ENCODE data around the gene DPP4. TPM values are rescaled to one million over a fixed set of nuclear protein-coding genes. Genes with fewer than 3 reads are reported as not detected.

DPP4 gene
- polyA plus RNA-seq, 2 of the 4 experiments (the other 2 are of a cell fraction), result 0.17 to 0.27 TPM

DNA sequence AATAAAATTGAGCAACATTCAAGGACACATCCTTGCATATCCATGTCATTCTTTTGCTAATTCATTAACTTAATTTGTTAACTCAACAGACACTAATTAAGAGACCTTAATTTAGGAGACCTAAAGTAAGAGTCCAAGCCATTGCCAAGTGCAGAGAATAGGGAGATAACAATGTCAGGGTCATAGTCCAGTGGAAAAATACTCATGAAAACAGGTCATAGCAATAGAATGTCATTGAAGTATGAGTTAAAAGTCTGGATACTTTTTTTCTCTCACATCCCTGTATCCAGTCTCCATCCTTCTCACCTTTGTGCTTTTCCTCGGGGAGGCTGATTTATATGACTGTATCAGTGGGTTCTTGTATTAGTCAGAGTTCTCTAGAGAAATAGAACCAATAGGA is 26.6 kb upstream of the DPP4 start (continued):
- TF ChIP-seq, protein P1, sequence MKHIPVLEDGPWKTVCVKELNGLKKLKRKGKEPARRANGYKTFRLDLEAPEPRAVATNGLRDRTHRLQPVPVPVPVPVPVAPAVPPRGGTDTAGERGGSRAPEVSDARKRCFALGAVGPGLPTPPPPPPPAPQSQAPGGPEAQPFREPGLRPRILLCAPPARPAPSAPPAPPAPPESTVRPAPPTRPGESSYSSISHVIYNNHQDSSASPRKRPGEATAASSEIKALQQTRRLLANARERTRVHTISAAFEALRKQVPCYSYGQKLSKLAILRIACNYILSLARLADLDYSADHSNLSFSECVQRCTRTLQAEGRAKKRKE (CRISPR knock-in tag; IDR thresholded peaks at IDR 0.05; ENCODE audit: low read depth), result no peak
- TF ChIP-seq RAD21 (conservative IDR thresholded peaks at IDR 0.05 in 1 of 2, IDR thresholded peaks at IDR 0.05 in 1 of 2) (no peak), JUNB (IDR thresholded peaks at IDR 0.05) (no peak), JUN (IDR thresholded peaks at IDR 0.05) (no peak), POLR2A (IDR thresholded peaks at IDR 0.05; ENCODE audit: low read length) (no peak), MYC (IDR thresholded peaks at IDR 0.05; ENCODE audit: borderline replicate concordance, low read length) (no peak)

DNA sequence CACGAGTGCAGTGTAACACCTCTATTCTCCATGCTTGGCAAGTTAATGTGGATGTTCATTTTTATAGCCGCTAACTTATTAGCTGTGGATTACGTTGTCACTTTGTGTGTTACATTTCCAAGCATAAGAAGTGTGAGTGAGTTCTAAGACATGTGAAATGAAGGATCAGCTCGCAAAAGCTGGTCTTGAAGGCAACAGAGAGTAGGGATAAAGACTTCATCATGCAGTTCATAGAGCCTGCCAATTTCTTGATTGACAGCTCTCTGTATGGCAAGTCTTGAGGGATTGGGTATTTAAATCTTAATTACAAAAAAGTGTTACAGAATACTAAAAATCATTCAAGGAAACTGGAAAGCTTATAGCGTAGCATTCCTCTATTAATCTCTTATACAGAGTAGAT is 25.8 kb upstream of the DPP4 start:
- POLR2A ChIA-PET, result no interaction called here
- no peaks in the 10 kb centered on the region for H3K4me1 ChIP-seq
- H3K4me2 ChIP-seq, result no peak overlapping the region
- DNase-seq (ENCODE audit: low read depth in 1 of 2, low spot score in 1 of 2), result no peak
- H3K9me3 ChIP-seq, result no peaks in the 10 kb centered on the region
- no peak for FAIRE-seq
- no peak for ATAC-seq
- no peak overlapping the region for H3K27ac ChIP-seq
- H3K4me3 ChIP-seq, result no peak overlapping the region
- CTCF ChIA-PET, result no interaction called here
- WGBS (ENCODE audit: missing lambda C conversion rate), result 58% methylated on average over 5 of the region's 5 CpGs
- TF ChIP-seq, protein P2, sequence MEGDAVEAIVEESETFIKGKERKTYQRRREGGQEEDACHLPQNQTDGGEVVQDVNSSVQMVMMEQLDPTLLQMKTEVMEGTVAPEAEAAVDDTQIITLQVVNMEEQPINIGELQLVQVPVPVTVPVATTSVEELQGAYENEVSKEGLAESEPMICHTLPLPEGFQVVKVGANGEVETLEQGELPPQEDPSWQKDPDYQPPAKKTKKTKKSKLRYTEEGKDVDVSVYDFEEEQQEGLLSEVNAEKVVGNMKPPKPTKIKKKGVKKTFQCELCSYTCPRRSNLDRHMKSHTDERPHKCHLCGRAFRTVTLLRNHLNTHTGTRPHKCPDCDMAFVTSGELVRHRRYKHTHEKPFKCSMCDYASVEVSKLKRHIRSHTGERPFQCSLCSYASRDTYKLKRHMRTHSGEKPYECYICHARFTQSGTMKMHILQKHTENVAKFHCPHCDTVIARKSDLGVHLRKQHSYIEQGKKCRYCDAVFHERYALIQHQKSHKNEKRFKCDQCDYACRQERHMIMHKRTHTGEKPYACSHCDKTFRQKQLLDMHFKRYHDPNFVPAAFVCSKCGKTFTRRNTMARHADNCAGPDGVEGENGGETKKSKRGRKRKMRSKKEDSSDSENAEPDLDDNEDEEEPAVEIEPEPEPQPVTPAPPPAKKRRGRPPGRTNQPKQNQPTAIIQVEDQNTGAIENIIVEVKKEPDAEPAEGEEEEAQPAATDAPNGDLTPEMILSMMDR (IDR thresholded peaks at IDR 0.05), result no peak
- TF ChIP-seq, protein P3, sequence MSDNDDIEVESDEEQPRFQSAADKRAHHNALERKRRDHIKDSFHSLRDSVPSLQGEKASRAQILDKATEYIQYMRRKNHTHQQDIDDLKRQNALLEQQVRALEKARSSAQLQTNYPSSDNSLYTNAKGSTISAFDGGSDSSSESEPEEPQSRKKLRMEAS (IDR thresholded peaks at IDR 0.05), result no peak
- TF ChIP-seq, protein P1 (CRISPR knock-in tag; IDR thresholded peaks at IDR 0.05; ENCODE audit: low read depth), result no peak
- TF ChIP-seq CBX2 (IDR thresholded peaks at IDR 0.05; ENCODE audit: borderline replicate concordance, low read depth) (no peak), NFE2L2 (conservative IDR thresholded peaks at IDR 0.05; ENCODE audit: low read length) (no peak), BHLHE40 (IDR thresholded peaks at IDR 0.05; ENCODE audit: low read depth, low read length) (no peak), PHF8 (IDR thresholded peaks at IDR 0.05; ENCODE audit: borderline replicate concordance, low read depth) (no peak), RFX5 (IDR thresholded peaks at IDR 0.05) (no peak), JUN (IDR thresholded peaks at IDR 0.05) (no peak), FOSL2 (IDR thresholded peaks at IDR 0.05) (no peak), FOSL2 (CRISPR knock-in tag; IDR thresholded peaks at IDR 0.05) (no peak), CEBPB (IDR thresholded peaks at IDR 0.05) (no peak)
- TF ChIP-seq, protein P4, sequence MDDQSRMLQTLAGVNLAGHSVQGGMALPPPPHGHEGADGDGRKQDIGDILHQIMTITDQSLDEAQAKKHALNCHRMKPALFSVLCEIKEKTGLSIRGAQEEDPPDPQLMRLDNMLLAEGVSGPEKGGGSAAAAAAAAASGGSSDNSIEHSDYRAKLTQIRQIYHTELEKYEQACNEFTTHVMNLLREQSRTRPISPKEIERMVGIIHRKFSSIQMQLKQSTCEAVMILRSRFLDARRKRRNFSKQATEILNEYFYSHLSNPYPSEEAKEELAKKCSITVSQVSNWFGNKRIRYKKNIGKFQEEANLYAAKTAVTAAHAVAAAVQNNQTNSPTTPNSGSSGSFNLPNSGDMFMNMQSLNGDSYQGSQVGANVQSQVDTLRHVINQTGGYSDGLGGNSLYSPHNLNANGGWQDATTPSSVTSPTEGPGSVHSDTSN (IDR thresholded peaks at IDR 0.05), result no peak
- TF ChIP-seq, protein P5, sequence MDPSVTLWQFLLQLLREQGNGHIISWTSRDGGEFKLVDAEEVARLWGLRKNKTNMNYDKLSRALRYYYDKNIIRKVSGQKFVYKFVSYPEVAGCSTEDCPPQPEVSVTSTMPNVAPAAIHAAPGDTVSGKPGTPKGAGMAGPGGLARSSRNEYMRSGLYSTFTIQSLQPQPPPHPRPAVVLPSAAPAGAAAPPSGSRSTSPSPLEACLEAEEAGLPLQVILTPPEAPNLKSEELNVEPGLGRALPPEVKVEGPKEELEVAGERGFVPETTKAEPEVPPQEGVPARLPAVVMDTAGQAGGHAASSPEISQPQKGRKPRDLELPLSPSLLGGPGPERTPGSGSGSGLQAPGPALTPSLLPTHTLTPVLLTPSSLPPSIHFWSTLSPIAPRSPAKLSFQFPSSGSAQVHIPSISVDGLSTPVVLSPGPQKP (IDR thresholded peaks at IDR 0.05; ENCODE audit: low read depth, low read length), result no peak
